Measurements from ENCODE around the gene NHLRC3. TPM values are rescaled to one million over a fixed set of nuclear protein-coding genes. Genes with fewer than 3 reads are reported as not detected.

The NHLRC3 gene
- total and polyA plus RNA-seq, 9 of the 15 experiments (the other 6 are each of a cell fraction or from before 2014, with no cell fraction given) = 5.5 to 15.3 (median 9.0) TPM

DNA sequence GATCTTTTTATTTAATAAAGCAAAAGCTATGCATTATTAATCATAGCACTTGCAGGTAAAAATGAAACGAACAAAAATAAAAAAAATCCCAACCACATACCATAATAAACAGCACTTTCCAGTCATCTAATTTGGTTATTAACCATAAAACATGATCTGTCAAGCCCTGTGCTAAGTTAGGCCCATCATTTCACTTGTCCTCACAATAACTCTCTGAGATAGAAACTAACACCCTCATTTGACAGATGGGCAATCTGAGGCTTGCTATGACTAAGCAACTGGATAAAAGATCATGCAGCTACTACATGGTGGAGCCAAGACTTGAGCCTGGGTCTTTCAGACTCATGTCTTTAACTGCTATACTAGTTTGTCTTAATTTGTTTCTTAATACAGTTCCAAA is 22.2 kb upstream of the NHLRC3 start (continued):
- TF ChIP-seq, protein P1, sequence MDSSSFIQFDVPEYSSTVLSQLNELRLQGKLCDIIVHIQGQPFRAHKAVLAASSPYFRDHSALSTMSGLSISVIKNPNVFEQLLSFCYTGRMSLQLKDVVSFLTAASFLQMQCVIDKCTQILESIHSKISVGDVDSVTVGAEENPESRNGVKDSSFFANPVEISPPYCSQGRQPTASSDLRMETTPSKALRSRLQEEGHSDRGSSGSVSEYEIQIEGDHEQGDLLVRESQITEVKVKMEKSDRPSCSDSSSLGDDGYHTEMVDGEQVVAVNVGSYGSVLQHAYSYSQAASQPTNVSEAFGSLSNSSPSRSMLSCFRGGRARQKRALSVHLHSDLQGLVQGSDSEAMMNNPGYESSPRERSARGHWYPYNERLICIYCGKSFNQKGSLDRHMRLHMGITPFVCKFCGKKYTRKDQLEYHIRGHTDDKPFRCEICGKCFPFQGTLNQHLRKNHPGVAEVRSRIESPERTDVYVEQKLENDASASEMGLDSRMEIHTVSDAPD (CRISPR knock-in tag; IDR thresholded peaks at IDR 0.05) = no peak
- TF ChIP-seq POLR3G (IDR thresholded peaks at IDR 0.05; ENCODE audit: extremely low read depth, insufficient read length, insufficient replicate concordance) (no peak), TFAM (CRISPR knock-in tag; conservative IDR thresholded peaks at IDR 0.05) (no peak)

GRCh38 chr13:39016787-39017186 is 21.5 kb upstream of the NHLRC3 start:
- Histone ChIP-seq H3K9me1 (ENCODE audit: control insufficient read depth, insufficient read depth, low read length) (no peaks in the 10 kb centered on the region), H4K20me1 (replicated peaks; ENCODE audit: control insufficient read depth, insufficient read depth, low read length) (no peaks in the 10 kb centered on the region), H3K9me3 (replicated peaks; ENCODE audit: control insufficient read depth, insufficient read depth, low read depth, low read length) (no peaks in the 10 kb centered on the region), H3K36me3 (ENCODE audit: control insufficient read depth, insufficient read depth, low read length) (peaks cover 79% of the 10 kb centered on the region), H3K27me3 (ENCODE audit: control insufficient read depth in 2 of 2, insufficient read depth in 2 of 2, low read length in 2 of 2) (no peaks in the 10 kb centered on the region), H2AFZ (ENCODE audit: low read depth, low read length) (no peak overlapping the region), H3K9ac (ENCODE audit: insufficient read depth in 1 of 2, low read depth in 2 of 2, low read length in 2 of 2) (no peak overlapping the region), H3K27ac (ENCODE audit: extremely low read depth, low read depth, low read length) (no peak overlapping the region), H3K4me1 (replicated peaks in 1 of 2; ENCODE audit: control insufficient read depth in 2 of 2, insufficient read depth in 2 of 2, low read length in 2 of 2) (no peaks in the 10 kb centered on the region), H3K79me2 (ENCODE audit: control insufficient read depth, insufficient read depth, low read length) (no peaks in the 10 kb centered on the region), H3K4me3 (no peak overlapping the region), H3K4me2 (ENCODE audit: insufficient read depth, low read length) (no peak overlapping the region)
- peak; percentile 14 to 36 (median 20) for DNase-seq (ENCODE audit: extremely low read depth in 1 of 4, low spot score in 3 of 4)
- ChIA-PET CTCF (ENCODE audit: low intra/inter-chr PET ratio) (interaction anchor here (0.7 kb wide), 1 partner anchor 38 kb away, joined by 3 read pairs; no protein-coding TSS in a partner anchor), POLR2A (interaction anchor here (0.5 kb wide), 1 partner anchor 16 kb away, joined by 3 read pairs; no protein-coding TSS in a partner anchor)
- FAIRE-seq = peak; percentile 81
- TF ChIP-seq PRMT5 (CRISPR knock-in tag; IDR thresholded peaks at IDR 0.05) = no peak
- TF ChIP-seq SMC3 (conservative IDR thresholded peaks at IDR 0.05; ENCODE audit: insufficient read depth, low read depth, low read length) = 0 out of 2 replicates have a peak, but pooled peaks have one; percentile 16
- peak; percentile 41 to 58 for TF ChIP-seq RAD21 (CRISPR knock-in tag; conservative IDR thresholded peaks at IDR 0.05 in 1 of 2, IDR thresholded peaks at IDR 0.05 in 1 of 2)
- TF ChIP-seq TCF3 (CRISPR knock-in tag; IDR thresholded peaks at IDR 0.05) = no peak
- peak; percentile 33 to 57 (median 39); a peak in 3 of 6 replicates for TF ChIP-seq CTCF (IDR thresholded peaks at IDR 0.05 in 2 of 3, conservative IDR thresholded peaks at IDR 0.05 in 1 of 3; ENCODE audit: insufficient read depth in 2 of 3, low read depth in 1 of 3, low read length in 3 of 3)
- no peak for TF ChIP-seq CHCHD3 (CRISPR knock-in tag; IDR thresholded peaks at IDR 0.05)
- no peak for TF ChIP-seq SIN3A (IDR thresholded peaks at IDR 0.05; ENCODE audit: borderline replicate concordance in 2 of 2, control insufficient read depth in 1 of 2, low read depth in 2 of 2, low read length in 2 of 2)
- TF ChIP-seq HCFC1 (IDR thresholded peaks at IDR 0.05; ENCODE audit: low read depth, low read length) = no peak
- TF ChIP-seq RBM15 (IDR thresholded peaks at IDR 0.05; ENCODE audit: insufficient read depth, low read length) = no peak
- intact Hi-C loops (cut with micrococcal nuclease) = loop anchor here (2.0 kb wide), 1 partner anchor 46 kb away; no protein-coding TSS in a partner anchor
- 27% methylated on average over 2 of the region's 2 CpGs for WGBS (ENCODE audit: insufficient coverage, low coverage, missing lambda C conversion rate)
- in situ Hi-C loops (cut with MboI) = no loop called here
- ATAC-seq = peak; percentile 76
- no TSS peak for BruUV-seq (replicated peaks)
